Measurements from ENCODE around the gene TENM3. TPM values are rescaled to one million over a fixed set of nuclear protein-coding genes. Genes with fewer than 3 reads are reported as not detected.

The TENM3 gene
- total RNA-seq, 1 donor from 2014 or later: 0.05 TPM

DNA sequence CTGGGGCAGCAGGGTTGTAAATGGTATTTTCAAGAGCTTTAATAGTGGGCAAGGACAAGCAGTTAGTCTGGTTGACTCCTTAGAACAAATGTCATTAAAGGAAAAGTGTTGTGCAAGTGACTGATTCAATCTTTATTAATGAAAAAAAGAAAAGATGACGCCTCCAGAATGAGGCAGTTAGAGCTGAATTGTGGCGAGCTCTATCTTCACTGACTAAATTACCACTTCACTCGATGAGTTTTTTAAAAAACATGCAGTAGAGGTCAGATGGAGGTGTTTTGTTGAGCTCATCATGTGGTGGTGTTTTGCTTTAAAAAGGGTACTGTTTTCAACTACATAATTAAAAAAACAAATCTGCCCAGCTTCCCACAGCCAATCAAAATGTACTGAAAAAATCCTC lies 28.1 kb upstream of the TENM3 start:
- Mint-ChIP-seq H3K27ac (no peak overlapping the region), H3K36me3 (ENCODE audit: low read depth) (no peaks in the 10 kb centered on the region), H3K4me1 (ENCODE audit: low read depth) (no peaks in the 10 kb centered on the region), H3K27me3 (ENCODE audit: low read depth) (no peaks in the 10 kb centered on the region), H3K4me3 (ENCODE audit: low read depth) (no peak overlapping the region), H3K9me3 (no peaks in the 10 kb centered on the region)
- no peak for DNase-seq (ENCODE audit: low spot score)
- intact Hi-C loops (cut with micrococcal nuclease): no loop called here

DNA sequence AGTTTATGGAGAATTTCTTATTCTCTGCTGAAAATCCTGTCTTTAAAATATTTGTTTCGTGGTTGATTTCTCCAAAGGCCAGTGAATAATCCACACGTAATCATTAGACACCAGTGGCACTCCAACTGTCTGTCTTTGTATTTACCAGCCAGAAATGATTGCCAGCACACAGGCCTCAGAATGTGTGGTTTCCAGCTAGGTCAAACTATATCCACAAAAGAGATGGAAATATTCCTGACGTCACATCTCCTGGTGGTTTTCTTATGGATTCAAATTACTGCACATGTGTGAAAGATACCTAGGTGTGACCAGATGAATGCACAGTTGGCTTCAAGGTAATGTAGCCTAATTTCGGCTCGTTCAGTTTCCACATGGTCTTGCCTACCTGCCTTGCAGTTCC lies 27.2 kb upstream of the TENM3 start:
- no peaks in the 10 kb centered on the region for H3K4me1 Mint-ChIP-seq (ENCODE audit: low read depth)
- no peak overlapping the region for H3K4me3 Mint-ChIP-seq (ENCODE audit: low read depth)
- no peaks in the 10 kb centered on the region for H3K9me3 Mint-ChIP-seq
- no peak overlapping the region for H3K27ac Mint-ChIP-seq
- no peaks in the 10 kb centered on the region for H3K36me3 Mint-ChIP-seq (ENCODE audit: low read depth)
- intact Hi-C loops (cut with micrococcal nuclease): no loop called here
- no peak for DNase-seq (ENCODE audit: low spot score)
- H3K27me3 Mint-ChIP-seq (ENCODE audit: low read depth): no peaks in the 10 kb centered on the region

GRCh38 chr4:182219411-182220056 lies 23.7 kb upstream of the TENM3 start:
- intact Hi-C loops (cut with micrococcal nuclease): no loop called here
- Mint-ChIP-seq H3K4me1 (ENCODE audit: low read depth) (no peaks in the 10 kb centered on the region), H3K27ac (no peak overlapping the region), H3K36me3 (ENCODE audit: low read depth) (no peaks in the 10 kb centered on the region), H3K27me3 (ENCODE audit: low read depth) (no peaks in the 10 kb centered on the region), H3K9me3 (no peaks in the 10 kb centered on the region), H3K4me3 (ENCODE audit: low read depth) (no peak overlapping the region)
- no peak for DNase-seq (ENCODE audit: low spot score)

- Mint-ChIP-seq H3K9me3 (no peaks in the 10 kb centered on the region), H3K4me3 (ENCODE audit: low read depth) (no peak overlapping the region), H3K27me3 (ENCODE audit: low read depth) (no peaks in the 10 kb centered on the region), H3K27ac (no peak overlapping the region), H3K36me3 (ENCODE audit: low read depth) (no peaks in the 10 kb centered on the region), H3K4me1 (ENCODE audit: low read depth) (no peaks in the 10 kb centered on the region)
- intact Hi-C loops (cut with micrococcal nuclease): no loop called here
- no peak for DNase-seq (ENCODE audit: low spot score)
Measured at GRCh38 chr4:182221987-182222386, 21.2 kb upstream of the TENM3 start.

- intact Hi-C loops (cut with micrococcal nuclease): no loop called here
- no peak for DNase-seq (ENCODE audit: low spot score)
- Mint-ChIP-seq H3K4me1 (ENCODE audit: low read depth) (no peaks in the 10 kb centered on the region), H3K27me3 (ENCODE audit: low read depth) (no peaks in the 10 kb centered on the region), H3K36me3 (ENCODE audit: low read depth) (no peaks in the 10 kb centered on the region), H3K27ac (no peak overlapping the region), H3K4me3 (ENCODE audit: low read depth) (no peak overlapping the region), H3K9me3 (no peaks in the 10 kb centered on the region)
Measured at GRCh38 chr4:182222766-182223165, 20.4 kb upstream of the TENM3 start.

- intact Hi-C loops (cut with micrococcal nuclease): no loop called here
- Mint-ChIP-seq H3K9me3 (no peaks in the 10 kb centered on the region), H3K4me3 (ENCODE audit: low read depth) (no peak overlapping the region), H3K27me3 (ENCODE audit: low read depth) (no peaks in the 10 kb centered on the region), H3K27ac (no peak overlapping the region), H3K4me1 (ENCODE audit: low read depth) (no peaks in the 10 kb centered on the region), H3K36me3 (ENCODE audit: low read depth) (no peaks in the 10 kb centered on the region)
- no peak for DNase-seq (ENCODE audit: low spot score)
Measured at GRCh38 chr4:182223708-182224107, 19.5 kb upstream of the TENM3 start.

DNA sequence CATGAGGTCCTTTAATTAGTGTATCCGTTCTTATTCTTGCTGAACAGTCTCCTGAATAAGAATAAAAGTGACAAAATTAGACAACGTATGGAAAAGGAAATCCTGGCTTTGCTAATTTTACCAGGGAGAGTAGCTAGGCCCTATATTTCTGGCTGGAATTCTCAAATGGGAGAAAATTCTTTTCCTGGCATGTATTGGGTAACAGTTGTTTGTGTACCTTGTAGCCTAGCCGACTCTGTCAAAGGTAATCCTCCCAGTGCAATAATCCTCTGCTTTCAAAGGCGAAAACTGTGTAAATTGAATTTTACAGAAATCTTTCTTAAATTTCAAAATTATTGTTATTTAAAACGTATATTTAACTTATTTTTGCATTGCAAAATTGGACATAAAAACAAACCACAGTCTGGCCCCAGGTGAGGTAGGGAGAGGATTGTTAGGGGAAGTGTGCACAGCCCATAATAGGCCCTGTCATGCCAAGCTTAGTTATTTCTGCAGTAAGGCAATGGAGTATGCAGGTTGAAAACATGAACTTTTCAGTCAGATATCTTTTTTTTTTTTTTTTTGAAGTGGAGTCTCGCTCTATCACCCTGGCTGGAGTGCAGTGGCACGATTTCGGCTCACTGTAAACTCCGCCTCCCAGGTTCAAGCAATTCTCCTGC lies 18.9 kb upstream of the TENM3 start:
- Mint-ChIP-seq H3K27ac (no peak overlapping the region), H3K36me3 (ENCODE audit: low read depth) (no peaks in the 10 kb centered on the region), H3K4me1 (ENCODE audit: low read depth) (no peaks in the 10 kb centered on the region), H3K4me3 (ENCODE audit: low read depth) (no peak overlapping the region), H3K9me3 (no peaks in the 10 kb centered on the region), H3K27me3 (ENCODE audit: low read depth) (no peaks in the 10 kb centered on the region)
- intact Hi-C loops (cut with micrococcal nuclease): no loop called here
- DNase-seq (ENCODE audit: low spot score): no peak

- intact Hi-C loops (cut with micrococcal nuclease): no loop called here
- DNase-seq (ENCODE audit: low spot score): no peak
- no peaks in the 10 kb centered on the region for H3K27me3 Mint-ChIP-seq (ENCODE audit: low read depth)
- H3K4me3 Mint-ChIP-seq (ENCODE audit: low read depth): no peak overlapping the region
- no peaks in the 10 kb centered on the region for H3K9me3 Mint-ChIP-seq
- H3K36me3 Mint-ChIP-seq (ENCODE audit: low read depth): no peaks in the 10 kb centered on the region
- H3K27ac Mint-ChIP-seq: no peak overlapping the region
- H3K4me1 Mint-ChIP-seq (ENCODE audit: low read depth): no peaks in the 10 kb centered on the region
Measured at GRCh38 chr4:182225257-182225852, 17.8 kb upstream of the TENM3 start.

GRCh38 chr4:182227611-182228010 lies 15.6 kb upstream of the TENM3 start:
- no peak for DNase-seq (ENCODE audit: low spot score)
- Mint-ChIP-seq H3K27ac (no peak overlapping the region), H3K4me1 (ENCODE audit: low read depth) (no peaks in the 10 kb centered on the region), H3K27me3 (ENCODE audit: low read depth) (no peaks in the 10 kb centered on the region), H3K36me3 (ENCODE audit: low read depth) (no peaks in the 10 kb centered on the region), H3K9me3 (no peaks in the 10 kb centered on the region), H3K4me3 (ENCODE audit: low read depth) (no peak overlapping the region)
- intact Hi-C loops (cut with micrococcal nuclease): no loop called here

DNA sequence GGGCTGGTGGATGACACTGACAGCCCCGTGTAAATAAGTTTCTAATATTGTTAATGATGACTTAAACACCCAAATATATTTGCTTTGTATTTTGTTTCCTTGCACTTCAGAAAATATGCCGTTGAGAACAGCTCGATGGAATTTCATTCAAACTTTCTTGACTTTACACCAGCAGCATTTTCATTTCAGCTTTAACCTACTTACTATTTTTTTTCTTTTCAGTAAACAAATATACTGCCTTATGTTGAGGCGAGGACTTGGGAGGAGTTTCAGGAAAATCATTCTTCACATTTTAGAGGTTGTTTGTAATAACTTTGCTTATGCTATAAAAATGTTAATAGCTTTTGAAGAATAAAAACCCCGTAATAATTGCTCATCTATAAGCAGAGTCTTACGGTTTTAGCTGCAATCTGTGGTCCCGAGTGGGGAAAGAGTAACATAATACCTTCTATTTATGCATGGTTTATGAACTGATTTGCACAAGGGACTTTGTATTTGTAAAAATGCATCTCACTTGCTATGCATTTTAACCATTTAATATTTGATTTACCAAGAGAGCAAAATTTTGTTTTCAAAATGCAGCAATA lies 14.1 kb upstream of the TENM3 start:
- H3K27ac Mint-ChIP-seq: no peak overlapping the region
- H3K4me3 Mint-ChIP-seq (ENCODE audit: low read depth): no peak overlapping the region
- no peaks in the 10 kb centered on the region for H3K36me3 Mint-ChIP-seq (ENCODE audit: low read depth)
- no peaks in the 10 kb centered on the region for H3K9me3 Mint-ChIP-seq
- intact Hi-C loops (cut with micrococcal nuclease): no loop called here
- no peaks in the 10 kb centered on the region for H3K4me1 Mint-ChIP-seq (ENCODE audit: low read depth)
- no peak for DNase-seq (ENCODE audit: low spot score)
- H3K27me3 Mint-ChIP-seq (ENCODE audit: low read depth): no peaks in the 10 kb centered on the region

DNA sequence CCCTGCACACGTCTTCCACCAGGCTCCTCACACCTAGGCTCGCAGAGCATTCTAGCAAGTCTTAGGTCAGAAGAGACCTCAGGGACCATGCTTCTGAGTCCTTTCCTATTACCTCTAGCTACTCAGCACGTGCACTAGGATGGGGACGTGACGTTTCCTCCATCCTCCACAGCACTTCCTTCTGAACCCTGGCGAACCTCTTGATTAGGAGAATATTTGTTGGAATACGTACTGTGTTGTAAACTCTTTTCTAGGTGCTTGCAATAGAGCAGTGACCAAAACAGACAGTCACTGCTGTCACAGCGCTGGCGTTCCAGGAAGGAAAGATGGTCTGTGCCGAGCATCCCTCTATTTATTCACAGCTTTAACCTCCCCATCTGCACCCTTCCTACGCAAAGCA lies 12.9 kb upstream of the TENM3 start:
- Mint-ChIP-seq H3K4me1 (ENCODE audit: low read depth) (no peaks in the 10 kb centered on the region), H3K27ac (no peak overlapping the region), H3K9me3 (no peaks in the 10 kb centered on the region), H3K36me3 (ENCODE audit: low read depth) (no peaks in the 10 kb centered on the region), H3K27me3 (ENCODE audit: low read depth) (no peaks in the 10 kb centered on the region), H3K4me3 (ENCODE audit: low read depth) (no peak overlapping the region)
- intact Hi-C loops (cut with micrococcal nuclease): no loop called here
- no peak for DNase-seq (ENCODE audit: low spot score)

- Mint-ChIP-seq H3K27ac (no peak overlapping the region), H3K4me3 (ENCODE audit: low read depth) (no peak overlapping the region), H3K4me1 (ENCODE audit: low read depth) (no peaks in the 10 kb centered on the region), H3K9me3 (no peaks in the 10 kb centered on the region), H3K27me3 (ENCODE audit: low read depth) (no peaks in the 10 kb centered on the region), H3K36me3 (ENCODE audit: low read depth) (no peaks in the 10 kb centered on the region)
- intact Hi-C loops (cut with micrococcal nuclease): no loop called here
- DNase-seq (ENCODE audit: low spot score): no peak
Measured at GRCh38 chr4:182231080-182231479, 12.1 kb upstream of the TENM3 start.

- DNase-seq (ENCODE audit: low spot score): no peak
- intact Hi-C loops (cut with micrococcal nuclease): no loop called here
- Mint-ChIP-seq H3K27me3 (ENCODE audit: low read depth) (no peaks in the 10 kb centered on the region), H3K27ac (no peak overlapping the region), H3K4me3 (ENCODE audit: low read depth) (no peak overlapping the region), H3K4me1 (ENCODE audit: low read depth) (no peaks in the 10 kb centered on the region), H3K9me3 (no peaks in the 10 kb centered on the region), H3K36me3 (ENCODE audit: low read depth) (no peaks in the 10 kb centered on the region)
Measured at GRCh38 chr4:182231496-182231895, 11.7 kb upstream of the TENM3 start.

Measured in activated T-helper 2 cell treated with anti-CD3 and anti-CD28 coated beads, Interferon-gamma antibody, Interleukin-2, Interleukin-4, amounts not matched to agents 10 μg/mL and 5 μg/mL and 100 μg/mL, durations not matched to agents 14 hours and 24 hours and 36 hours (primary cell).